ENCODE measurements around the gene TTC7B. TPM values are rescaled to one million over a fixed set of nuclear protein-coding genes. Genes with fewer than 3 reads are reported as not detected.

The TTC7B gene
- total RNA-seq, 1 donor from 2014 or later: 40.4 TPM

GRCh38 chr14:90602088-90602687 is 214.0 kb downstream of the TTC7B start:
- no peaks in the 10 kb centered on the region for H3K27me3 Mint-ChIP-seq
- TF ChIP-seq CTCF (conservative IDR thresholded peaks at IDR 0.05): no peak
- H3K36me3 Mint-ChIP-seq: no peaks in the 10 kb centered on the region
- H3K4me1 Mint-ChIP-seq (ENCODE audit: unreplicated experiment): peaks cover 30% of the 10 kb centered on the region
- no peaks in the 10 kb centered on the region for H3K9me3 Mint-ChIP-seq
- DNase-seq (ENCODE audit: extremely low spot score, unreplicated experiment): no peak
- no peak overlapping the region for H3K27ac Mint-ChIP-seq
- H3K4me3 Mint-ChIP-seq: no peak overlapping the region

GRCh38 chr14:90601563-90601962 is 214.7 kb downstream of the TTC7B start:
- peaks cover 30% of the 10 kb centered on the region for H3K4me1 Mint-ChIP-seq (ENCODE audit: unreplicated experiment)
- H3K9me3 Mint-ChIP-seq: no peaks in the 10 kb centered on the region

GRCh38 chr14:90600619-90601018 is 215.6 kb downstream of the TTC7B start:
- Mint-ChIP-seq H3K27ac (no peak overlapping the region), H3K36me3 (no peaks in the 10 kb centered on the region), H3K4me3 (no peak overlapping the region), H3K4me1 (ENCODE audit: unreplicated experiment) (peaks cover 30% of the 10 kb centered on the region), H3K9me3 (no peaks in the 10 kb centered on the region), H3K27me3 (no peaks in the 10 kb centered on the region)
- TF ChIP-seq CTCF (conservative IDR thresholded peaks at IDR 0.05): no peak
- DNase-seq (ENCODE audit: extremely low spot score, unreplicated experiment): no peak

More at GRCh38 chr14:90601563-90601962, 214.7 kb downstream of the TTC7B start:
- DNase-seq (ENCODE audit: extremely low spot score, unreplicated experiment): no peak
- no peak overlapping the region for H3K4me3 Mint-ChIP-seq
- no peak for TF ChIP-seq CTCF (conservative IDR thresholded peaks at IDR 0.05)
- no peaks in the 10 kb centered on the region for H3K27me3 Mint-ChIP-seq
- no peaks in the 10 kb centered on the region for H3K36me3 Mint-ChIP-seq
- no peak overlapping the region for H3K27ac Mint-ChIP-seq

- Mint-ChIP-seq H3K4me1 (ENCODE audit: unreplicated experiment) (peaks cover 30% of the 10 kb centered on the region), H3K4me3 (peak overlapping the region; percentile 21), H3K9me3 (no peaks in the 10 kb centered on the region), H3K27ac (peak overlapping the region; percentile 53), H3K27me3 (no peaks in the 10 kb centered on the region), H3K36me3 (no peaks in the 10 kb centered on the region)
- DNase-seq (ENCODE audit: extremely low spot score, unreplicated experiment): no peak
- no peak for TF ChIP-seq CTCF (conservative IDR thresholded peaks at IDR 0.05)
Observed at GRCh38 chr14:90599748-90600507, 216.3 kb downstream of the TTC7B start.

- Mint-ChIP-seq H3K27ac (peak overlapping the region; percentile 53), H3K4me1 (ENCODE audit: unreplicated experiment) (peaks cover 25% of the 10 kb centered on the region), H3K36me3 (no peaks in the 10 kb centered on the region), H3K27me3 (no peaks in the 10 kb centered on the region), H3K4me3 (no peak overlapping the region), H3K9me3 (no peaks in the 10 kb centered on the region)
- DNase-seq (ENCODE audit: extremely low spot score, unreplicated experiment): no peak
- TF ChIP-seq CTCF (conservative IDR thresholded peaks at IDR 0.05): no peak
Observed at GRCh38 chr14:90599339-90599738, 216.9 kb downstream of the TTC7B start.

All from type B pancreatic cell (in vitro differentiated cells).